ENCODE results near the gene RPS6KL1.

The RPS6KL1 gene

GRCh38 chr14:74919421-74920165 is 3.5 kb downstream of the RPS6KL1 start:
- Histone ChIP-seq H3K4me3 (ENCODE audit: low read length) (no peak overlapping the region), H3K79me2 (ENCODE audit: low read length) (no peaks in the 10 kb centered on the region), H3K4me2 (ENCODE audit: low read depth, low read length) (no peak overlapping the region), H3K36me3 (replicated peaks; ENCODE audit: insufficient read depth, low read length) (no peaks in the 10 kb centered on the region), H3K9ac (ENCODE audit: low read length) (no peak overlapping the region), H3K27me3 (replicated peaks; ENCODE audit: insufficient read depth, low read length) (no peaks in the 10 kb centered on the region), H3K9me2 (replicated peaks; ENCODE audit: insufficient read depth, low read length) (no peaks in the 10 kb centered on the region), H2AFZ (ENCODE audit: low read length) (no peak overlapping the region), H4K20me1 (ENCODE audit: insufficient read depth, low read length) (no peaks in the 10 kb centered on the region), H3K4me1 (ENCODE audit: low read length) (no peaks in the 10 kb centered on the region), H3K27ac (ENCODE audit: low read length) (no peak overlapping the region), H3F3A (ENCODE audit: insufficient read depth, low read length) (no peaks in the 10 kb centered on the region), H3K9me3 (replicated peaks; ENCODE audit: insufficient read depth, low read length) (no peaks in the 10 kb centered on the region)
- TF ChIP-seq CTCF (IDR thresholded peaks at IDR 0.05; ENCODE audit: low read length) (no peak), EZH2phosphoT487 (IDR thresholded peaks at IDR 0.05; ENCODE audit: low read length) (no peak), EZH2 (optimal IDR thresholded peaks at IDR 0.05; ENCODE audit: low read depth, low read length) (no peak)
- DNase-seq = no peak

- Histone ChIP-seq H3K9me3 (replicated peaks; ENCODE audit: insufficient read depth, low read length) (no peaks in the 10 kb centered on the region), H3K36me3 (replicated peaks; ENCODE audit: insufficient read depth, low read length) (no peaks in the 10 kb centered on the region), H3K27me3 (replicated peaks; ENCODE audit: insufficient read depth, low read length) (no peaks in the 10 kb centered on the region), H3K4me3 (ENCODE audit: low read length) (no peak overlapping the region), H2AFZ (ENCODE audit: low read length) (no peak overlapping the region), H4K20me1 (ENCODE audit: insufficient read depth, low read length) (no peaks in the 10 kb centered on the region), H3K27ac (ENCODE audit: low read length) (no peak overlapping the region), H3K4me1 (ENCODE audit: low read length) (no peaks in the 10 kb centered on the region), H3K4me2 (ENCODE audit: low read depth, low read length) (no peak overlapping the region), H3K9ac (ENCODE audit: low read length) (no peak overlapping the region), H3K79me2 (ENCODE audit: low read length) (no peaks in the 10 kb centered on the region), H3K9me2 (replicated peaks; ENCODE audit: insufficient read depth, low read length) (no peaks in the 10 kb centered on the region), H3F3A (ENCODE audit: insufficient read depth, low read length) (no peaks in the 10 kb centered on the region)
- TF ChIP-seq CTCF (IDR thresholded peaks at IDR 0.05; ENCODE audit: low read length) (no peak), EZH2 (optimal IDR thresholded peaks at IDR 0.05; ENCODE audit: low read depth, low read length) (no peak)
- no peak for DNase-seq
These were observed 4.7 kb downstream of the RPS6KL1 start for GRCh38 chr14:74918380-74918779.

- no peak overlapping the region for H2AFZ ChIP-seq (ENCODE audit: low read length)
- H3K79me2 ChIP-seq (ENCODE audit: low read length) = no peaks in the 10 kb centered on the region
- no peak overlapping the region for H3K4me2 ChIP-seq (ENCODE audit: low read depth, low read length)
- H3K27me3 ChIP-seq (replicated peaks; ENCODE audit: insufficient read depth, low read length) = no peaks in the 10 kb centered on the region
- no peak overlapping the region for H3K9ac ChIP-seq (ENCODE audit: low read length)
- no peak overlapping the region for H3K4me3 ChIP-seq (ENCODE audit: low read length)
- DNase-seq = no peak
- H3F3A ChIP-seq (ENCODE audit: insufficient read depth, low read length) = no peaks in the 10 kb centered on the region
- H3K9me2 ChIP-seq (replicated peaks; ENCODE audit: insufficient read depth, low read length) = no peaks in the 10 kb centered on the region
- no peaks in the 10 kb centered on the region for H4K20me1 ChIP-seq (ENCODE audit: insufficient read depth, low read length)
- no peaks in the 10 kb centered on the region for H3K9me3 ChIP-seq (replicated peaks; ENCODE audit: insufficient read depth, low read length)
- no peak overlapping the region for H3K27ac ChIP-seq (ENCODE audit: low read length)
- TF ChIP-seq CTCF (IDR thresholded peaks at IDR 0.05; ENCODE audit: low read length) = no peak
- no peak for TF ChIP-seq EZH2phosphoT487 (IDR thresholded peaks at IDR 0.05; ENCODE audit: low read length)
- no peak for TF ChIP-seq EZH2 (optimal IDR thresholded peaks at IDR 0.05; ENCODE audit: low read depth, low read length)
- no peaks in the 10 kb centered on the region for H3K4me1 ChIP-seq (ENCODE audit: low read length)
- H3K36me3 ChIP-seq (replicated peaks; ENCODE audit: insufficient read depth, low read length) = no peaks in the 10 kb centered on the region
These were observed 5.4 kb downstream of the RPS6KL1 start for GRCh38 chr14:74917646-74918081.
